ENCODE measurements around the gene INSRR.

The INSRR gene

GRCh38 chr1:156894001-156894400 is 35.1 kb upstream of the INSRR start:
- no peak for DNase-seq (ENCODE audit: low spot score)

DNA sequence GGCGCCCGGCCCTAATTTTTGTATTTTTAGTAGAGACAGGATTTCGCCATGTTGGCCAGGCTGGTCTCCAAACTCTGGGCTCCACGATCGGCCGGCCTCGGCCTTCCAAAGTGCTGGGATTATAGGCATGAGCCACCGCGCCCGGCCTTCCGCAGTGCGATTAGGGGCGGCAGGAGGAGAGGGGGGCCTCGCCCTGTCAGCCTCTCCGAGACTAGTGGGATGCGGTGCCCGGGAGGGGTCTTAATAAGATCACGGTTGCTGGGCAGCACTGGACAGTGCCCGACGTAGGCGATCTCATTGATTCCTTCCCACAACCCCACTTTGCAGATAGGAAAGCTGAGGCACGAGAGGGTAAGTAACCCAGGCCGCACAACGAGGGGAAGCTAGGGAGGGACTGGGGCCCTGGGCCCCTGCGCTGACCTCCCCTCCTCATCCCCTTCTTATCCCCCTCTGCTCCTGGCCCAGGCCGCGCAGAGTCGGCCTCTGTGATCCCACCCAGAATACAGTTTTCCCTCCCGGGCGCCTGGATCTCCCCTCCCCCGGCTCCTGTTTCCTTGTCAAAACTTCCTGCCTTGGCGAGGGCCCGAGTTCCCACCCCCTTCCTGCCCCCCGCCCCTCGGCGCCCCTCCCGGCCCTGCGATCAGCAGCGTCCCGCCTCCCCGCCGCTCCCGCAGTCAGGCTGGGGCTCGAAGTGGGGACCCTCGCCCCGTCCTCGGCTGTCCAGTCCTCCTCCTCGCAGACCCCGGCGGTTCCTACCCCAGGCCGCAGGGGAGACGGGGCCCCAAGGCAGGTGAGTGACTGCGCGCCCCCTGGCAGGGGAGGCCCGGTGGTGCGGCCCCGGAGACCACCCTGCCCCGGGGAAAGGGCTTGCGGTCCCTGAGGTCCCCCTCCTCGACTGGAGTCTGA is 34.4 kb upstream of the INSRR start, which contains the start of gene PEAR1:
TSS of gene PEAR1 (plus strand) at position 671 of the 906 bp plus-strand sequence. CDS start 10,209 bp downstream, outside the sequence.
- no peak for DNase-seq (ENCODE audit: low spot score)

DNA sequence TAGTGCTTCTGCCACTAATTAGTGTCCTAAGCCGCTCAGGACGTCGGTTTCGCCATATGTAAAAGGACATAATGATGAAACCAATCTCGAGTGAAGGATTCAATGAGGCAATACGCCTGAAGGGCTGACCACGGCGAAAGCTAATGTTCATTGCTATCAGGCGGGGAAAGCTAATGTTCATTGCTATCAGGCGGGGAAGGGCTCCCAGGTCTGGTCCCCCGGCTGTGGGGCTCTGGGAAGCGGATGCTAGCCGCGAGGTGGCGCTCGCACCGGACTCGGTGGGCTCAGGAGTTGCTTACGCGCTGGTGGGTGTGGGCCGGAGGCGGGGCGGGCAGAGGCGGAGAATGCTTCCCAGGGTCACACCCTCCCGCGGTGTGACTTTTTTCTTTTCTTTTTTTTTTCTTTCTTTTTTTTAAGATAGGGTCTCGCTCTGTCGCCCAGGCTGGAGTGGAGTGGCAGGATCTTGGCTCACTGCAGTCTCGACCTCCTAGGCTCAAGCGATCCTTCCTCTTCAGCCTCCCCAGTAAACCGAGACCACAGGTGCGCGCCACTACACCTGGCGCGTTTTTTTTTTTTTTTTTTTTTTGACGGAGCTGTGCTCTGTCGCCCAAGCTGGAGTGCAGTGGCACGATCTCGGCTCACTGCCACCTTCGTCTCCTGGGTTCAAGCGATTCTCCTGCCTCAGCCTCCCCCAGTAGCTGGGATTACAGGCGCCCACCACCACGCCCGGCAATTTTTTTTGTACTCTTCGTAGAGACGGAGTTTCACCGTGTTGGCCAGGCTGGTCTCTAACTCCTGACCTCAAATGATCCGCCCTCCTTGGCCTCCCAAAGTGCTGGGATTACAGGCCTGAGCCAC is 33.5 kb upstream of the INSRR start:
- peak; percentile 93 for DNase-seq (ENCODE audit: low spot score)

DNA sequence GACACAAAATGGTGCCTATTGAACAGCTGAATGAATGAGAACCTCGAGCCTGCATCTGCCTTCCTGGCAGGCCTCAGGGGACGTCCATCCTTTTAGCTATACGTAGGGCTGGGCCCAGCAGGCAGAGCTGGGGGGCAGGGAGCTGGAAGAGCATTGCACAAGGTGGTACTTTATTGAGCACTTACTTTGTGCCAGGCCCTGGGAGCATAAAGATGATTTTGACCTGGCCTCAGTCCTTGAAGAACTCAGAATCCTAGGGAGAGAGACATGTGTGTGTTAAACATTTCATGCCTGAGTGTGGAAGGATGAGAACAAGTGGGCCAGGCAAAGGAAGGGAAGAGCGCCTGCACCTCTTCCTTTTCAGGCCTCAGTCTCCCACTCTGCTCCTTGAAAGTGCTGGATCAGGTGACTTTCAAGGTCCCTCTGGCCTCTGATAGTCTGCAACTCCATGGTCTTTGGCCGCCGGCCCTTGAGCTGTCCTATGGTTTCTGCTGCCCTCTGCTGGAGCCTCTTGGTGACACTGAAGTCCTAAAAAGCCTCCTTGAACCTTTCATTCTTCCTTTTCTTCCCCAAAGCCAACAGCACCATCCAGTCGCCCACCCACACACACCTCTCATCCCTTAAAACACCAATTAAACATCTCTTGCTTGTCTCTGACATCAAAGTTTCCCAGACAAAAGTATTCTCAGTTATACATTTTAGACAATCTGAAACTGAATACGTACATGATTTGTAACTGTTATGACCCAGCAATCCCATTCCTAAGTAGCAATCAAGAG is 31.1 kb upstream of the INSRR start:
- peak; percentile 83 for DNase-seq (ENCODE audit: low spot score)

GRCh38 chr1:156887734-156888133 is 28.8 kb upstream of the INSRR start:
- DNase-seq (ENCODE audit: low spot score) = no peak

DNA sequence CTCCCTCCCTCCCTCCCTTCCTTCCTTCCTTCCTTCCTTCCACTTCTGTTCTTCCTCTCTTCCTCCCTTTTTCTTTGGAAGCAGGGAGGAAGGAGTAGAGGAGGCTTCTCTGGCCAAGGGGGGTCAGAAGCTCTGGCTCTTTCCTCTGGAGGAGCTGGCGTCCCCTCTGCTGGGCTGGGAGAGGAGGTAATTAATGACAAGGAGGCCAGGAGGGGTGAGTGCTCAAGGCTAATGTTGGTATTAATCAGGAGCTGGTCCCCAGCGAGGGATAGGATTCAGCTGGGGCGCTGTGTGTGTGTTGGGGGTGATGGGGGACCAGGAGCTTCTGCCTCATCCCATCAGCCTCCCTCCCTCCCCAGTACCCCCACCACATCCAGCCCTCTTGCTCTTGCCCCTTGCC is 28.4 kb upstream of the INSRR start:
- no peak for DNase-seq (ENCODE audit: low spot score)

- no peak for DNase-seq (ENCODE audit: low spot score)
Measured at GRCh38 chr1:156886583-156887281, 27.8 kb upstream of the INSRR start.

DNA sequence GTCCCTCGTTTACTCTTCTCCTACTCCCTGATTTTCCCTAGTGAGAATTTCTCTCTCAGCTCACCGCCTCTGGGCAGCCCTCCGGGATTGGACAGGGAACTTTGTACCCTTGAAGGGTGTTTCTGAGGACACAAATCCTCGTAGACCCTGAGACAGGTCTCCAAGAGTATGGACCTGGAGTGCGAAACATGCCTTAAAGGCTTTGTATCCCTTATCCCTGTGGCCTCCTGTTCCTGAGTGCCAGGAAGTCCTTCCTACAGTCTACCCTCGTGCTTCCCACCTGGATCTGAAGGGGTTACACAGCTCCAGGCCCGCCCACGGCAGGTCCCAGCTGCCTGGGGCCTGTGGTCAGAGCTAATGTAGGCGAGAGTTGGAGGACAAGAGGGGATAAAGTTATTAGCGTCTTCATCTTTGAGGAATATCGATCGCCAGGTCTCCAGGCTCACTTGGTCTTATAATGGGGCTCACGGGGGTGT is 27.0 kb upstream of the INSRR start:
- no peak for DNase-seq (ENCODE audit: low spot score)

DNA sequence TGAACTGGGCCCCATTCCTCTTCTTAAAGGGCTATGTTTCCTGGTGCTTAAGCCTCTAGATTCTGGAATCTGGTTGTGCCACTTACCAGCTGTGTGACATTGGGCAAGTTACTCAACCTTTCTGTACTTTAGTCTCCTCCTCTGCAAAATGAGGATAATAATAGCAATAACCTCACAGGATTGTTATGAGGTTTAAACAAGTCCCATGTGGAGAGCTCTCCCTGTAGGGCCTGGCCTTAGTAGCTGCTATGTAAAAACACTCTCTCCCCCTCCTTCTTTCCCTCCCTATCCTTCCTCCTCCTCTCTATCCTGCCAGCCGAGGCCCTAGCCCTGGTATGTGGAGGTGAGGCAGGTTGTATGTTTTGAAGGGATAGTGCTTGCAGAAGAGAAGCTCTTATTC is 26.4 kb upstream of the INSRR start:
- DNase-seq (ENCODE audit: low spot score) = no peak

DNA sequence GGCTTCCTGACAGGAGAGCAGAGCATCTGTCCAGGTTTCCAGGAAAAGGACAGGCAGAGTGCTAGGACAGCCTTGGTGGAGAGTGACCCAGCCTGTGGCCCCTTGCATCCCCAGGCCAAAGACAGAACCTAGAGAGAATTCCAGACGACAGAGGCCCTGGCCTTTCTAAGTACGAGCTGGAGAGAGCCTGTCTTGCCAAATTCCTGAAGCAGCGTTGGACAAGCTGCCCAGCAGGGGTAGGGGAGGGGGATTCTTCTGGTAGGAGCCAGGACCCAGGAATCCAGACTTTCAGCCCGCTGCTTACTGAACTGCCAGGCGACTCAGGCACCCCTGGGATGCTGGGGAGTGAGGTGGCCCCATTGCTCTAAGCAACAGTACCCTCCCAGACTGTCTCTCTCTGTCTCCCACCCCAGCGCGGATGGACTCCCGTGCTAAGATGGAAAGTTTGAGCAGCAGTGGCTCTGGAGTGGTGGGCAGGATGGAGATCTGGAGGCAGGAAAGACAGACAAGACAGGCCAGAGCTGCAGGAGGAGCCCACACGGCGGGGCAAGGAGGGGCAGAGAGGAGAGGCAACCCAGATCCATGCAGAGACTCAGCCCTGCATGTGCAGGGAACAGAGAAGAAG is 25.8 kb upstream of the INSRR start:
- DNase-seq (ENCODE audit: low spot score) = no peak

DNA sequence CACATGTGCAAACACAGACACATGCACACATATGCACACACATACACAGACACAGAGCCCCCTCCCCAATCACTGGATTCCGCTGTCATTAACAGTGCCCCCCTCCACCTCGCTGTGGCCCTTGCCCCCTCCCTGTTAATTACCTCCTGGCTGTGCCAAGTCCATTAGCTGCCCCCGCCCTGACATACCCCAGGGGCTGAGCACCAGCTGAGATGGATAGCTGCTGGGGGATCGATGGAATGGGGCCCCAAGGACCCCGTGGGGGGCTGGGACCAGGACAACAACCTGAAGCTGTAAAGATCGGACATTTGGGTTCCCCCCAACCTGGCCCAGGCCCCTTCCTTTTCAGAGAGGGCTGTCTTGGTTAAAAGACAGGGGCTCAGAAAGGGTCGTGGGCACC is 25.0 kb upstream of the INSRR start:
- DNase-seq (ENCODE audit: low spot score) = no peak

DNA sequence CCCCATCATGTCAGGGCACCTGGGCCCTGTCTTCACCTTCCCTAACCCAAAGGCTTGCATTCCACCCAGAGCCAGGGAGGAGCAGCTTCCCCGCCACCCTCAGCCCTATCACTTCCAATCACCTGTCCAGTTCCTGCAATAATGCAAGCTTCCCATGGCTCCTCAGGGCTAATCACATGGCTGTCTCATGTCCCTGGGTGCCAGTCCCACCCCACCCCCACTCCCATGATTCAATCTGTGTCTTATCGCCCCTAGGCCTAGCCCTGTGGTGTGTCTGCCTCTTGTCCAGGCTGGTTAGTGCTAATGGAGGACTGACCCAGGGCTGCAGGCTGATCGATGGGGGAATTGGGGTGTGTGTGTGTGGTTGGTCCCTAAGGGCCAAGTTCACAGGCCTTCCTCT is 23.6 kb upstream of the INSRR start:
- DNase-seq (ENCODE audit: low spot score) = no peak

- DNase-seq (ENCODE audit: low spot score) = no peak
Measured at GRCh38 chr1:156881663-156882062, 22.7 kb upstream of the INSRR start.

DNA sequence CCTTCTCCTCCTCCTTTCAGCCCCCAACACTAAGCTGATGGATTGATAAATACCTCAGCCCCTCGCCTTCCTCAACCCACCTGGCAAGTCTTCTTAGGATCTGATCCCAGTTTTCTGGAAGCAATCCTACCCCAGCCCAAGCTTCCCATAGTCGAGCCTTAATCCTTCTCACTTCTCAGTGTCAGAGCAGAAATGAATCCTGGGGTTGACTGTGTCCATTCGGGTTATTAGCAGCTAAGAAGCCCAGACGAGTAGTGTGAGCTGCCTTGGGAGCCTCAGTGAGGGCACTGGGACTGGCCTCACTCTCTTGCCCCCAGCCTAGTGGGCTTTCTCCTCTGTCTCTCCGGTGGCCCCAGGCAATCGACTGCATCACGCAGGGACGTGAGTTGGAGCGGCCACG is 22.2 kb upstream of the INSRR start:
- no peak for DNase-seq (ENCODE audit: low spot score)

GRCh38 chr1:156880473-156880872 is 21.6 kb upstream of the INSRR start:
- DNase-seq (ENCODE audit: low spot score) = no peak

DNA sequence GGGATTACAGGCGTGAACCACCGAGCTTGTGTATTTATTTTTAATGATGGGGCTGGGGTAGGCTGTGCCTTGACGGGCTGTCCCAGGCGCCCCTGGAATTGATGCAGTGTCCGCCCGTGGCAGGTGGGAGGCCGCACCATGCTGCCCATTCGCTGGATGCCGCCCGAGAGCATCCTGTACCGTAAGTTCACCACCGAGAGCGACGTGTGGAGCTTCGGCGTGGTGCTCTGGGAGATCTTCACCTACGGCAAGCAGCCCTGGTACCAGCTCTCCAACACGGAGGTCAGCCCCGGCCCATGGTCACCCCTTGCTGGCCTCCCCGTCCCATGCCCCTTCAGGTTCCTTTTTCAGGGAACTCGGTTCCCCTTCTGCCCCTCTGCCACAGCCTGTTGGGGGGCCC is 21.0 kb upstream of the INSRR start:
- no peak for DNase-seq (ENCODE audit: low spot score)

DNA sequence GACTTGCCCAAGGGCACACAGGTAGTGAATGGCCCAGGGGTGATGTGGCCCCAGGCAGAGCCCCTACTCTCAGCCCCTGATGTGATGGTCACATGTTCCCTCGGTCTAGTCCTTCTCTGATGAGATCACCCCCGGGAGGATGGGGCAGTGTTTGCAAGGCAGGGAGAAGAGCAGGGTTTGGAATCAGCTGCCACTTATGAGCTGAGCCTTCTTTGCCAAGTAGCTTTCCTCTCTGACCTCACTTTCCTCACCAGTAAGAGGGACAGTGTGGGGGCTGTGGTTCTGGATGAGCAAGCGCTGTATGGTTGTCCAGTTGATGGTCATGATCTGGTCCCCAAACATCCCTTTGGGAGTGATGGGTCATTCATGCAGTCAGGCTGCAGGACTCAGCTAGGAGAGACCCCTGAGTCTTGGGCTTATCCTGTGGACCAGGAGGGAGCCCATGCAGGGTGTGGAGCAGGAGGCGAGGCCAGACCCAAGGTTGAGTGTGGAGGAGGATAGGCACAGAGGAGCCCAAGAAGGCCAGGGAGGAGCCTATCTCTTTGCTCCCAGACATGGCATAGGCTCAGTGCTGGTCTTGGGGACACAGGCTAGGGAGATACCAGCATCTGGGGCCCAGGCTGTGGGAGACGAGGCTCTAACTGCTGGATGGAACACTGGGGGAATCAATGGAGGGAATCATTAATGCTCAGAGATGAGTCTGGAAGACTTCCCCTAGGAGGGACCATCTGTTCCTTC is 18.7 kb upstream of the INSRR start:
- DNase-seq (ENCODE audit: low spot score) = no peak

- DNase-seq (ENCODE audit: low spot score) = no peak
Measured at GRCh38 chr1:156876281-156876680, 17.4 kb upstream of the INSRR start.

DNA sequence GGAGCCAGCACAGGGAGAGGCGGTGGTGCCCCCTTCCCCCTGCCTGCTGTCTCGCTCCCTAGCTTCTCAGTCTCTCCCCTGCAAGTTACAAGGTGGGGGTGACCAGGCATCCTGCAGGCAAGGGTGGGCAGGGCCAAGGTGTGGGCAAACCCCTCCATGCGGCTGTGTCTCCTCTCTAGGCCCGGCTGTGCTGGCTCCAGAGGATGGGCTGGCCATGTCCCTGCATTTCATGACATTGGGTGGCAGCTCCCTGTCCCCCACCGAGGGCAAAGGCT is 16.4 kb upstream of the INSRR start:
- DNase-seq (ENCODE audit: low spot score) = no peak

- DNase-seq (ENCODE audit: low spot score) = no peak
Measured at GRCh38 chr1:156874572-156875340, 15.8 kb upstream of the INSRR start.
